ENCODE results near the gene HMX2. TPM values are rescaled to one million over a fixed set of nuclear protein-coding genes. Genes with fewer than 3 reads are reported as not detected.

The HMX2 gene
- total and polyA plus RNA-seq, 2 of the 8 experiments (the other 6 are each of a cell fraction or from before 2014, with no cell fraction given): 2.0 to 2.7 TPM

DNA sequence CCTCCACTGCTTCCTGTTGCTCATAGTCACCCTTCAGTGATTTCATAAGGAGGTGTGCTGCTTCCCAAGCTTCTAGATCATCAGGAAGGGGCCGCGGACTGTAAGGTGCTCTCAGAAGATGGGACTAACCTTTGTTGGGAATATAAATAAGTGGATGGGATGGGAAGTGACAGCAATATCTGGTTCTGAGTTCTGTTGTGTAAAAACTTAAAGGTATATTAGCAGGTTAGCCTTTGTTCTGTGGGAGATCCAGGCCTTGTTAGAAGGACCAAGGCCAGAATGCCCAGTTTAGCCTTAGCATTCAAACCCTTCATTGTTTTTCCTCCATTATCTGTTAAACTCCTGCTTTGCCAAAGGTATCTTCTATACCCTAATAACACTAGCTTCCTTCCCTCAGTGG lies 18.7 kb downstream of the HMX2 start (continued):
- TF ChIP-seq, protein P1, sequence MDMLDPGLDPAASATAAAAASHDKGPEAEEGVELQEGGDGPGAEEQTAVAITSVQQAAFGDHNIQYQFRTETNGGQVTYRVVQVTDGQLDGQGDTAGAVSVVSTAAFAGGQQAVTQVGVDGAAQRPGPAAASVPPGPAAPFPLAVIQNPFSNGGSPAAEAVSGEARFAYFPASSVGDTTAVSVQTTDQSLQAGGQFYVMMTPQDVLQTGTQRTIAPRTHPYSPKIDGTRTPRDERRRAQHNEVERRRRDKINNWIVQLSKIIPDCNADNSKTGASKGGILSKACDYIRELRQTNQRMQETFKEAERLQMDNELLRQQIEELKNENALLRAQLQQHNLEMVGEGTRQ (IDR thresholded peaks at IDR 0.05; ENCODE audit: low read length): no peak
